ENCODE data around the gene SMIM20. TPM values are rescaled to one million over a fixed set of nuclear protein-coding genes. Genes with fewer than 3 reads are reported as not detected.

SMIM20 gene
- total RNA-seq, 4 donors from 2014 or later = 23.0 to 53.2 (median 34.6) TPM

DNA sequence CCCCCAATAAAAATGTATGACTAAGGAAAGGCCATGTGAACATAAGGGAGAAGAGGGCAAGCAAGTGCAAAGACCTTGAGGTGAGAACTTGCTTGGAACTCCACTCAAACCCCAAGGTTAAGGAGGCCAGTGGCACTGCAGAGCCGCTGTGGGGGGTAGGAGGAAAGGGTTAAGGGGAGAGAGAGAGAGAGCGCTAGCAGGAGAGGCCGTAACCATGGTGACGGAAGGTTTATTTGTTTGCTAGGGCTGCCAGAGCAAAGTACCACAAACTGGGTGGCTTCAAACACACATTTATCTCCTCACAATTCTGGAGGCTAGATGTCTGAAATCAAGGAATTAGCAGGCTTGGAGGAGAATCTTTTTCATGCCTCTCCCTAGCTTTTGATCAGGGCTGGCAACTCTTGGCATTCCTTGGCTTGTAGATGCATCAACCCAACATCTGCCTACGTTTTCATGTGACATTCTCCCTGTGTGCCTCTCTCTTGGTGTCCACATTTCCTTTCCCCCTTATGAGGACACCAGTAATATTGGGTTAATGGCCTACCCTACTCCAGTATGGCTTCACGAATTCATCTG is 35.2 kb downstream of the SMIM20 start:
- Histone ChIP-seq H3K4me1 (no peaks in the 10 kb centered on the region), H3K27me3 (no peaks in the 10 kb centered on the region), H3K4me3 (replicated peaks in 1 of 3) (no peak overlapping the region), H3K9me3 (no peaks in the 10 kb centered on the region), H3K27ac (no peak overlapping the region), H3K36me3 (no peaks in the 10 kb centered on the region)
- TF ChIP-seq, protein P1, sequence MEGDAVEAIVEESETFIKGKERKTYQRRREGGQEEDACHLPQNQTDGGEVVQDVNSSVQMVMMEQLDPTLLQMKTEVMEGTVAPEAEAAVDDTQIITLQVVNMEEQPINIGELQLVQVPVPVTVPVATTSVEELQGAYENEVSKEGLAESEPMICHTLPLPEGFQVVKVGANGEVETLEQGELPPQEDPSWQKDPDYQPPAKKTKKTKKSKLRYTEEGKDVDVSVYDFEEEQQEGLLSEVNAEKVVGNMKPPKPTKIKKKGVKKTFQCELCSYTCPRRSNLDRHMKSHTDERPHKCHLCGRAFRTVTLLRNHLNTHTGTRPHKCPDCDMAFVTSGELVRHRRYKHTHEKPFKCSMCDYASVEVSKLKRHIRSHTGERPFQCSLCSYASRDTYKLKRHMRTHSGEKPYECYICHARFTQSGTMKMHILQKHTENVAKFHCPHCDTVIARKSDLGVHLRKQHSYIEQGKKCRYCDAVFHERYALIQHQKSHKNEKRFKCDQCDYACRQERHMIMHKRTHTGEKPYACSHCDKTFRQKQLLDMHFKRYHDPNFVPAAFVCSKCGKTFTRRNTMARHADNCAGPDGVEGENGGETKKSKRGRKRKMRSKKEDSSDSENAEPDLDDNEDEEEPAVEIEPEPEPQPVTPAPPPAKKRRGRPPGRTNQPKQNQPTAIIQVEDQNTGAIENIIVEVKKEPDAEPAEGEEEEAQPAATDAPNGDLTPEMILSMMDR (IDR thresholded peaks at IDR 0.05) = no peak
- no peak for TF ChIP-seq POLR2A (IDR thresholded peaks at IDR 0.05)
- WGBS, 2 donors = 59% methylated on average over 6 of the region's 6 CpGs
- DNase-seq = no peak
- intact Hi-C loops (cut with DNase I) = no loop called here

DNA sequence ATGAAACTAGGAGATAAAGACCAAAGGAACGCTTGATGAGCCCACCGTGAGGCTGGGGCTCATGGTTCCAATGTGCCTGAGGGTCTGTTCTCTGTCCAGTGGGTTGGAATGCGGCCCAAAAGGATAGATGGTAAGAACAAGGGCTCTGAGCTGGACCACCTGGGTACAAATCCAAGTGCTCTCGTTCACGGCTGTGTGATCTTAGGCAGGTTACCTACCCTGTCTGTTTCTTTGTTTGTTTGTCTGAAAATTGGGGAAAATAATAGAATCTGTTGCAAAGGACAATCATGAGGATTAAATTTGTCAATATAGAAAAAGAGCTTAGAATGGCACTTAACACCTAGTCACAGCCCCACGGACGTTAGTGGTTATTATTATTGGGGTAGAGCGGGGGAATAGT is 36.0 kb downstream of the SMIM20 start:
- 81 to 83% methylated on average over 8 of the region's 8 CpGs for WGBS, 2 donors
- H3K9me3 ChIP-seq = no peaks in the 10 kb centered on the region
- TF ChIP-seq, protein P1 (IDR thresholded peaks at IDR 0.05) = no peak
- no peak for TF ChIP-seq POLR2A (IDR thresholded peaks at IDR 0.05)
- intact Hi-C loops (cut with DNase I) = no loop called here
- H3K36me3 ChIP-seq = no peaks in the 10 kb centered on the region
- no peak overlapping the region for H3K27ac ChIP-seq
- H3K4me1 ChIP-seq = no peaks in the 10 kb centered on the region
- H3K27me3 ChIP-seq = no peaks in the 10 kb centered on the region
- no peak overlapping the region for H3K4me3 ChIP-seq (replicated peaks in 1 of 3)
- no peak for DNase-seq

DNA sequence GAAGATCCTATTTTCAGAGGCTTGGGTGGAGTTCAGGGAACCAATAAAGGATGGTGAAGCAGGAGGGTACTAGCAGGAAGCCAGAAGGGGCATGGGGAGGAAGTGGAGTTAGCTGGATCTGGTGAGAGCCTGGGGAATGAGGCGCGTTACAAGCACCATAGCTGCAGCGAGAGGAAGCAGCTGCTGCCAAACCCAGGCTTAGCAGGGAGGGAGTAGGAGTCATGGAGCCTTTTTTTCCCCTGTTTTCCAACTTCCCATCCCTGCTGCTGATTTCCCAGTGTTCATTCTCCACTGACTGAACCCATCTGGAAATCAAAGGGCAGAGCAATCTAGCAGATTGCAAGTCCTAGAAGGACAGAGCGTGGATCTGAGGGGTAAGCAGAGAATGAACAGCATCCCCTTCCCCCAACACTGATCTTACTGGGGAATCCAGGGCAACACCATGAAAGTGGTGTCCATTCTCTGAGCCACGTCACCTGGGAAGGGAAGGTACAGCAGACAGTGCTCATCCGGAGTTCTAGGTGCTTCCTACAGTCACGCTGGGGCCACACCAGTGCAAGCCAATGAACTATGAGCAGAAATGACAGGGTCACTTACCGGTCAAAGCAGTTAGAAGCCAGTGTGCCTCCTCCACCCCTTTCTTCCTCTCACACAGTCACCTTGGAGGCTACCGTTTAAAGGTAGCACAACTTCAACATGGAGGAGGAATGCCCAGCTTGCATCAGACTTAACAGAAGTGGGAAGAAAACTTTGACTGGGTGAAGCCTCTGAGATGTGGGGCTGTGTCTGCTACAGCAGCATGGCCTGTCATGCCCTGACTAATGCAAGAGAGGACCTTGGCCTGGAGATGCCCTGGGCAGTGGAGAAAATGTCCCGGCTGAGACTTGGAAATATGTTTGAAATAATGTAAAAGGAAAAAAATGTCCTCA is 36.7 kb downstream of the SMIM20 start:
- Histone ChIP-seq H3K4me3 (replicated peaks in 1 of 3) (no peak overlapping the region), H3K27ac (no peak overlapping the region), H3K9me3 (no peaks in the 10 kb centered on the region), H3K4me1 (no peaks in the 10 kb centered on the region), H3K36me3 (no peaks in the 10 kb centered on the region), H3K27me3 (no peaks in the 10 kb centered on the region)
- intact Hi-C loops (cut with DNase I) = no loop called here
- DNase-seq = no peak
- no peak for TF ChIP-seq POLR2A (IDR thresholded peaks at IDR 0.05)
- TF ChIP-seq, protein P1 (IDR thresholded peaks at IDR 0.05) = no peak
- 62 to 63% methylated on average over 10 of the region's 10 CpGs for WGBS, 2 donors

DNA sequence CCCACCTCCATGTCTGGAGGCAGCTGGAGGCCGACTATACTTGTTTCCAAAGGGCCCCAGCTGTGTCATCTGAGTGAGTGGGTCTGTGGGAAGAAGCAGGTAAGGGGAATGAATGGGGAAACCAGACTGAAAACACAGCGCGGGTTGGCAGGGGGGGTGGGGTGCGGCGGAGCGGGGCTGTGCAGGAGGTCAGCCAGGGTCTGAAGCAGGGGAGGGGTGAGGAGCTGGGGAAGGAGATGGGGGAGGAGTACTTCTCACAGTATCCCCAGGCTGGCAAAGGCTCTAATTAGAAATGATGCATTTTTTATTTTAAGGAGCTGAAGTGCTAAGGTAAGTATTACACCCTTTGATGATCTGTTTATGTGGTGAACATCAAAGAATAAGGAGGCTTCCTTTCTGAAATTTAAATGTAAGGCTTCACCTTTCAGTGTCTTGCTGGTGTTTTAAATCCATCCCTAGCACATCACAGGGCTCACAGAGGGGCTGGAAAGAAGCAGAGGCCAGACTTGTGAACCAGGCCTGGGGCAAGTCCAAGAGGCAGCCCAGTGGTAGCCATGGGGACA is 37.5 kb downstream of the SMIM20 start:
- no peaks in the 10 kb centered on the region for H3K4me1 ChIP-seq
- DNase-seq = no peak
- H3K27ac ChIP-seq = no peak overlapping the region
- 43 to 53% methylated on average over 6 of the region's 6 CpGs for WGBS, 2 donors
- intact Hi-C loops (cut with DNase I) = no loop called here
- TF ChIP-seq, protein P1 (IDR thresholded peaks at IDR 0.05) = no peak
- no peak for TF ChIP-seq POLR2A (IDR thresholded peaks at IDR 0.05)
- H3K36me3 ChIP-seq = no peaks in the 10 kb centered on the region
- H3K9me3 ChIP-seq = no peaks in the 10 kb centered on the region
- no peak overlapping the region for H3K4me3 ChIP-seq (replicated peaks in 1 of 3)
- H3K27me3 ChIP-seq = no peaks in the 10 kb centered on the region

DNA sequence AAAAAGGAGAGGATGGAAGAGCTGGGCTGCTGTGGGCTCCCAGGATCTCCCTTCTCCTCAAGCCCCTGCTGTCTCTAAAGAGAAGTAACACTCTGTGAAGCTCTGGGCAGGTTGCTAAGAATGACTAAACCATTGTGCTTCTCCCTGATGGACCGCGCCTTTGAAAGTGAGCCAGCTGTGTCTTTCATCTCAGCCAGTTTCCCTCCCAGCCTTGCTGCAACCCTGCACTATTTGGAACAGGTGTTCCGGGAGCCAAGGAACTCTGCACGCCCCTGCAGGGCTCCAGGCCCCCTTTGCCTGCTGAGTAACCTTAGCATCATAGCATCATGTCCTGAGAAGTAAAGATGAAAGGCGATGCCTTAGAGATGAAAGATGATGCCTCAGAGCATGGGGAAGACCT is 39.7 kb downstream of the SMIM20 start:
- WGBS, 2 donors = 55 to 65% methylated on average over 3 to 5 of the region's 5 CpGs
- intact Hi-C loops (cut with DNase I) = no loop called here
- no peaks in the 10 kb centered on the region for H3K4me1 ChIP-seq
- no peak for TF ChIP-seq POLR2A (IDR thresholded peaks at IDR 0.05)
- TF ChIP-seq, protein P1 (IDR thresholded peaks at IDR 0.05) = no peak
- DNase-seq = no peak
- no peaks in the 10 kb centered on the region for H3K27me3 ChIP-seq
- no peaks in the 10 kb centered on the region for H3K36me3 ChIP-seq
- no peak overlapping the region for H3K4me3 ChIP-seq (replicated peaks in 1 of 3)
- no peak overlapping the region for H3K27ac ChIP-seq
- H3K9me3 ChIP-seq = no peaks in the 10 kb centered on the region
